SK-N-SH treated with all-trans-retinoic acid at 6 μM for 48 hours (cell line): ENCODE data around the gene EIF5.

Experiments used
- ATAC-seq: fragments of 200-7000 bp; cut with Tn5 transposase; 3 replicates; pipeline ENCODE4 v1.9.1; 2020; ENCODE audit warnings: mild to moderate bottlenecking, moderate library complexity
- ARNTL ChIP-seq: fragments of 450-650 bp; formaldehyde crosslinking; IDR thresholded peaks from 2 replicates; pipeline ENCODE4 v1.5.0; 2020; ENCODE audit warnings: low read depth, mild to moderate bottlenecking, moderate library complexity, borderline replicate concordance
- BACH2 ChIP-seq: fragments of 250-450 bp; sonication (Bioruptor Pico); IDR thresholded peaks from 2 replicates; pipeline ENCODE4 v1.9.0; 2021; ENCODE audit warnings: mild to moderate bottlenecking, borderline replicate concordance
- CREB5 ChIP-seq: fragments of 250-450 bp; sonication (Bioruptor Pico); IDR thresholded peaks from 2 replicates; pipeline ENCODE4 v1.5.1; 2020; ENCODE audit warnings: low read depth, mild to moderate bottlenecking, moderate library complexity
- CSDC2 ChIP-seq: fragments of 250-450 bp; sonication (Bioruptor Pico); IDR thresholded peaks from 2 replicates; pipeline ENCODE4 v1.5.0; 2020; ENCODE audit warnings: mild to moderate bottlenecking, moderate library complexity
- CSRNP3 ChIP-seq: fragments of 250-450 bp; sonication (Bioruptor Pico); IDR thresholded peaks from 2 replicates; pipeline ENCODE4 v1.5.1; 2021; ENCODE audit warnings: mild to moderate bottlenecking, moderate library complexity
- ESRRG ChIP-seq: fragments of 250-450 bp; sonication (Bioruptor Pico); IDR thresholded peaks from 2 replicates; pipeline ENCODE4 v1.6.1; 2021; ENCODE audit warnings: mild to moderate bottlenecking
- GLIS3 ChIP-seq: fragments of 250-450 bp; sonication (Bioruptor Pico); IDR thresholded peaks from 2 replicates; pipeline ENCODE4 v1.5.0; 2020; ENCODE audit warnings: mild to moderate bottlenecking, moderate library complexity
- ISL1 ChIP-seq: fragments of 250-450 bp; sonication (Bioruptor Pico); IDR thresholded peaks from 2 replicates; pipeline ENCODE4 v2.1.2; 2022; ENCODE audit warnings: mild to moderate bottlenecking, moderate library complexity
- OSR1 ChIP-seq: fragments of 250-450 bp; sonication (Bioruptor Pico); IDR thresholded peaks from 2 replicates; pipeline ENCODE4 v1.8.0; 2022; ENCODE audit warnings: moderate library complexity, mild to moderate bottlenecking, inconsistent platforms
- PATZ1 ChIP-seq: fragments of 250-450 bp; sonication (Bioruptor Pico); IDR thresholded peaks from 2 replicates; pipeline ENCODE4 v1.8.0; 2020; ENCODE audit warnings: mild to moderate bottlenecking, moderate library complexity, borderline replicate concordance
- POU6F1 ChIP-seq: fragments of 250-450 bp; sonication (Bioruptor Pico); IDR thresholded peaks from 2 replicates; pipeline ENCODE4 v1.8.0; 2021; ENCODE audit warnings: low read depth, mild to moderate bottlenecking, moderate library complexity, borderline replicate concordance
- RARB ChIP-seq: fragments of 250-450 bp; sonication (Bioruptor Pico); IDR thresholded peaks from 2 replicates; pipeline ENCODE4 v1.8.0; 2021; ENCODE audit warnings: mild to moderate bottlenecking, moderate library complexity
- SNAI2 ChIP-seq: fragments of 250-450 bp; sonication (Bioruptor Pico); IDR thresholded peaks from 2 replicates; pipeline ENCODE4 v1.5.0; 2020; ENCODE audit warnings: mild to moderate bottlenecking, moderate library complexity
- TCF4 ChIP-seq: fragments of 250-450 bp; sonication (Bioruptor Pico); IDR thresholded peaks from 2 replicates; pipeline ENCODE4 v1.8.0; 2021; ENCODE audit warnings: mild to moderate bottlenecking, moderate library complexity, borderline replicate concordance
- TOX ChIP-seq: fragments of 250-450 bp; sonication (Bioruptor Pico); IDR thresholded peaks from 2 replicates; pipeline ENCODE4 v1.8.0; 2021; ENCODE audit warnings: mild to moderate bottlenecking, moderate library complexity, borderline replicate concordance
- TSHZ2 ChIP-seq: fragments of 250-450 bp; sonication (Bioruptor Pico); IDR thresholded peaks from 2 replicates; pipeline ENCODE4 v1.5.0; 2020; ENCODE audit warnings: mild to moderate bottlenecking, moderate library complexity
- ZC3H10 ChIP-seq: fragments of 250-450 bp; sonication (Bioruptor Pico); IDR thresholded peaks from 2 replicates; pipeline ENCODE4 v1.5.1; 2021; ENCODE audit warnings: mild to moderate bottlenecking, moderate library complexity
- ZFP3 ChIP-seq: fragments of 250-450 bp; sonication (Bioruptor Pico); IDR thresholded peaks from 2 replicates; pipeline ENCODE4 v1.5.0; 2020; ENCODE audit warnings: mild to moderate bottlenecking, moderate library complexity
- ZFP30 ChIP-seq: fragments of 450-650 bp; formaldehyde crosslinking; IDR thresholded peaks from 2 replicates; pipeline ENCODE4 v1.5.0; 2022; ENCODE audit warnings: mild to moderate bottlenecking, moderate library complexity
- ZNF70 ChIP-seq: fragments of 450-650 bp; formaldehyde crosslinking; IDR thresholded peaks from 2 replicates; pipeline ENCODE4 v1.5.0; 2020; ENCODE audit warnings: mild to moderate bottlenecking, moderate library complexity

The EIF5 gene

GRCh38 chr14:103315351-103315911 is 18.6 kb upstream of the EIF5 start:
- TF ChIP-seq RARB (CRISPR knock-in tag) (no peak), ARNTL (CRISPR knock-in tag) (no peak), TOX (CRISPR knock-in tag) (no peak), POU6F1 (CRISPR knock-in tag) (no peak), ZFP30 (CRISPR knock-in tag) (no peak), PATZ1 (CRISPR knock-in tag) (no peak), CSDC2 (no peak)
- ATAC-seq: no peak

- ATAC-seq: no peak
- TF ChIP-seq CREB5: no peak
- no peak for TF ChIP-seq ZFP30 (CRISPR knock-in tag)
- no peak for TF ChIP-seq CSDC2
- no peak for TF ChIP-seq OSR1 (CRISPR knock-in tag)
- no peak for TF ChIP-seq CSRNP3 (CRISPR knock-in tag)
- no peak for TF ChIP-seq GLIS3 (CRISPR knock-in tag)
- TF ChIP-seq ISL1 (CRISPR knock-in tag): no peak
- no peak for TF ChIP-seq ARNTL (CRISPR knock-in tag)
- no peak for TF ChIP-seq BACH2 (CRISPR knock-in tag)
- TF ChIP-seq TOX (CRISPR knock-in tag): no peak
- TF ChIP-seq ZNF70 (CRISPR knock-in tag): no peak
- no peak for TF ChIP-seq TSHZ2 (CRISPR knock-in tag)
- no peak for TF ChIP-seq RARB (CRISPR knock-in tag)
- TF ChIP-seq ESRRG (CRISPR knock-in tag): no peak
- no peak for TF ChIP-seq SNAI2 (CRISPR knock-in tag)
- no peak for TF ChIP-seq PATZ1 (CRISPR knock-in tag)
- no peak for TF ChIP-seq ZFP3 (CRISPR knock-in tag)
- TF ChIP-seq POU6F1 (CRISPR knock-in tag): no peak
- TF ChIP-seq TCF4 (CRISPR knock-in tag): no peak
- no peak for TF ChIP-seq ZC3H10 (CRISPR knock-in tag)
Observed at GRCh38 chr14:103315941-103316340, 18.1 kb upstream of the EIF5 start.
